IMR-90 (cell line): ENCODE measurements around the gene PPM1G. TPM values are rescaled to one million over a fixed set of nuclear protein-coding genes. Genes with fewer than 3 reads are reported as not detected.
"Not testable (repeated sequence)": the region's sequence is repeated elsewhere in the genome, so short reads cannot be mapped to it uniquely, and the experiment has no call there.

ENCODE experiments used
- ATAC-seq: fragments of 200-7000 bp; cut with Tn5 transposase; 2 replicates; pipeline ENCODE4 v1.9.1; 2020; ENCODE audit warnings: low read depth, mild to moderate bottlenecking, moderate library complexity
- BruUV-seq: library from RNA; stranded (reverse); fragments of 400-500 nt; replicated peaks from 2 replicates; lab custom pipeline; 2021; lab: Mats Ljungman, UMichigan
- CTCF ChIA-PET: fragments of 300-600 bp; formaldehyde crosslinking; extraction: SDS; loops from one replicate; lab custom pipeline; 2021; ENCODE audit warnings: antibody characterized with exemption; lab: Yijun Ruan, JAX
- POLR2A ChIA-PET: fragments of 300-600 bp; sonication (Branson Sonifier 250); formaldehyde crosslinking; loops from one replicate; lab custom pipeline; 2022; ENCODE audit warnings: antibody characterized with exemption; ENCODE audit not compliant: unreplicated experiment; lab: Charles Lee
- DNase-seq: peaks from one replicate; pipeline ENCODE4 v3.0.0; 2013
- H2AFZ ChIP-seq: replicated peaks from 2 replicates; pipeline ENCODE3; 2013; ENCODE audit warnings: low read length, mild to moderate bottlenecking; ENCODE audit not compliant: poor library complexity
- H2AK5ac ChIP-seq: 2 replicates; pipeline ENCODE4 v1.6.1; 2013; ENCODE audit warnings: low read depth, low read length, inconsistent platforms
- H2AK9ac ChIP-seq: replicated peaks from 2 replicates; pipeline ENCODE3; 2013; ENCODE audit warnings: mild to moderate bottlenecking, low read depth, low read length, moderate library complexity; ENCODE audit not compliant: poor library complexity
- H2BK120ac ChIP-seq: 2 replicates; pipeline ENCODE4 v1.6.1; 2013; ENCODE audit warnings: low read depth, low read length, inconsistent platforms
- H2BK15ac ChIP-seq: 3 replicates; pipeline ENCODE4 v1.6.1; 2013; ENCODE audit warnings: low read depth, low read length, inconsistent platforms
- H2BK20ac ChIP-seq: 2 replicates; pipeline ENCODE4 v1.6.1; 2013; ENCODE audit warnings: low read depth, mild to moderate bottlenecking, inconsistent platforms, low read length, moderate library complexity
- H2BK5ac ChIP-seq: 2 replicates; pipeline ENCODE4 v1.6.1; 2013; ENCODE audit warnings: mild to moderate bottlenecking, low read depth, low read length, inconsistent platforms; ENCODE audit not compliant: poor library complexity, severe bottlenecking
- H3K14ac ChIP-seq: replicated peaks from 2 replicates; pipeline ENCODE4 v1.6.1; 2013; ENCODE audit warnings: low read depth, low read length, inconsistent platforms
- H3K18ac ChIP-seq: 2 replicates; pipeline ENCODE4 v1.6.1; 2013; ENCODE audit warnings: low read depth, low read length, control low read depth
- H3K23ac ChIP-seq: 2 replicates; pipeline ENCODE4 v1.6.1; 2013; ENCODE audit warnings: low read depth, low read length, inconsistent platforms
- H3K27ac ChIP-seq: 2 replicates; pipeline ENCODE4 v1.5.1; 2013; ENCODE audit warnings: mild to moderate bottlenecking, control low read depth, low read length; ENCODE audit not compliant: insufficient read depth
- H3K27me3 ChIP-seq: 2 replicates; pipeline ENCODE4 v1.6.1; 2013; ENCODE audit warnings: low read length; ENCODE audit not compliant: control insufficient read depth, insufficient read depth
- H3K36me3 ChIP-seq: 2 replicates; pipeline ENCODE4 v1.6.1; 2013; ENCODE audit warnings: low read length, mixed read lengths; ENCODE audit not compliant: control insufficient read depth, insufficient read depth
- H3K4ac ChIP-seq: 2 replicates; pipeline ENCODE4 v1.6.1; 2013; ENCODE audit warnings: low read depth, low read length, inconsistent platforms
- H3K4me1 ChIP-seq: 2 replicates; pipeline ENCODE4 v1.6.1; 2013; ENCODE audit warnings: low read length, mixed read lengths; ENCODE audit not compliant: control insufficient read depth, insufficient read depth
- H3K4me2 ChIP-seq: 2 replicates; pipeline ENCODE4 v1.6.1; 2013; ENCODE audit warnings: low read depth, mild to moderate bottlenecking, control low read depth, low read length, moderate library complexity
- H3K4me3 ChIP-seq: 2 replicates; pipeline ENCODE4 v1.5.1; 2013; ENCODE audit warnings: low read depth, mild to moderate bottlenecking, control low read depth, low read length, moderate library complexity; ENCODE audit not compliant: insufficient read depth
- H3K56ac ChIP-seq: 2 replicates; pipeline ENCODE4 v1.6.1; 2013; ENCODE audit warnings: low read length, inconsistent platforms; ENCODE audit not compliant: insufficient read depth; ENCODE audit errors: extremely low read depth
- H3K79me1 ChIP-seq, 2 experiments: 2 replicates each; pipeline ENCODE4 v1.6.1; 2013; ENCODE audit warnings: low read length in 2 of 2, inconsistent platforms in 1 of 2, low read depth in 1 of 2
- H3K9ac ChIP-seq: 2 replicates; pipeline ENCODE4 v1.6.1; 2013; ENCODE audit warnings: low read depth, low read length, control low read depth
- H3K9me1 ChIP-seq: 2 replicates; pipeline ENCODE4 v1.6.1; 2013; ENCODE audit warnings: low read length, inconsistent platforms; ENCODE audit not compliant: insufficient read depth
- H3K9me3 ChIP-seq: 2 replicates; pipeline ENCODE4 v1.6.1; 2013; ENCODE audit warnings: low read length; ENCODE audit not compliant: control insufficient read depth, insufficient read depth
- H4K20me1 ChIP-seq: 2 replicates; pipeline ENCODE4 v1.6.1; 2013; ENCODE audit warnings: low read length, inconsistent platforms; ENCODE audit not compliant: insufficient read depth
- H4K5ac ChIP-seq: 2 replicates; pipeline ENCODE4 v1.6.1; 2013; ENCODE audit warnings: mild to moderate bottlenecking, low read depth, low read length, control low read depth
- H4K8ac ChIP-seq, 2 experiments: 2 replicates each; pipeline ENCODE4 v1.6.1; 2013; ENCODE audit warnings: low read depth in 2 of 2, low read length in 2 of 2, control low read depth in 1 of 2, inconsistent platforms in 1 of 2
- H4K91ac ChIP-seq: 2 replicates; pipeline ENCODE4 v1.6.1; 2013; ENCODE audit warnings: low read depth, low read length, inconsistent platforms; ENCODE audit not compliant: insufficient read depth
- MAZ ChIP-seq: IDR thresholded peaks from 2 replicates; pipeline ENCODE4 v1.6.1; 2012; ENCODE audit warnings: low read depth, mild to moderate bottlenecking, low read length, improper control_type of control experiment, moderate library complexity, borderline replicate concordance
- USF2 ChIP-seq: fragments of 150-350 bp; IDR thresholded peaks from 2 replicates; pipeline ENCODE4 v1.6.1; 2017; ENCODE audit warnings: mild to moderate bottlenecking, antibody characterized with exemption, low read length, low read depth
- WGBS, 2 experiments: methylation state at CpG; one replicate each; pipeline versions ENCODE4 v1.1.5 to v1.1.7; 2013; ENCODE audit warnings: missing lambda C conversion rate in 2 of 2; ENCODE audit not compliant: insufficient read length in 1 of 2; ENCODE audit errors: extremely low coverage in 2 of 2; 5-methylcytosine and 5-hydroxymethylcytosine counted together
- dilution Hi-C: fragments of 300-500 bp; cut with HindIII; formaldehyde crosslinking; loops from one replicate; pipeline ENCODE4 v1.14.3; 2018; ENCODE audit warnings: low sequenced_read_pairs; ENCODE audit not compliant: unreplicated experiment
- in situ Hi-C: fragments of 300-500 bp; cut with MboI; formaldehyde crosslinking; loops from 3 replicates; pipeline ENCODE4 v1.14.3; 2019; ENCODE audit warnings: low sequenced_read_pairs, inconsistent platforms, mixed read lengths
- intact Hi-C: fragments of 100-400 bp; cut with micrococcal nuclease; formaldehyde crosslinking; loops from 2 replicates; pipeline ENCODE4 v1.10.0; 2022
- polyA plus RNA-seq, 3 experiments: library from polyadenylated mRNA; depleted of rRNA; stranded (reverse); fragments of >200 nt; gene quantifications; 2 replicates each; pipeline ENCODE4 v1.2.3, GENCODE V29; 2012; ENCODE audit warnings: low replicate concordance in 1 of 3
- total RNA-seq: library from RNA; depleted of rRNA; stranded (reverse); fragments of >200 nt; gene quantifications from 2 replicates; pipeline ENCODE4 v1.2.3, GENCODE V29; 2012

PPM1G gene
- total and polyA plus RNA-seq, 2 of the 4 experiments (the other 2 are of a cell fraction): 57.6 to 95.9 TPM

GRCh38 chr2:27427863-27428212, 18.4 kb upstream of the PPM1G start:
- Histone ChIP-seq H3K18ac (peak overlapping the region; percentile 46), H4K20me1 (peaks cover 36% of the 10 kb centered on the region), H4K5ac (peak overlapping the region; percentile 79), H3K36me3 (no peaks in the 10 kb centered on the region), H3K4me2 (peak overlapping the region; percentile 68), H2BK120ac (peak overlapping the region; percentile 75; the same call in 1 of the 2 replicates), H3K27ac (peak overlapping the region; percentile 94), H3K79me1 (peaks cover 0 to 31% of the 10 kb centered on the region in 2 experiments; a peak in 2 of 4 replicates), H2AK9ac (no peak overlapping the region), H3K4me3 (peak overlapping the region; percentile 81), H3K27me3 (no peaks in the 10 kb centered on the region), H2BK20ac (no peak overlapping the region), H2AFZ (peak overlapping the region; percentile 94), H3K23ac (peak overlapping the region; percentile 87; the same call in 1 of the 2 replicates), H2BK5ac (peak overlapping the region; percentile 81), H3K56ac (peak overlapping the region; percentile 53; the same call in 1 of the 2 replicates), H3K9me1 (0 out of 2 replicates have a peak, but pooled peaks cover 3% of the 10 kb centered on the region), H3K4me1 (peaks cover 8% of the 10 kb centered on the region), H3K14ac (peak overlapping the region; percentile 92), H3K9me3 (no peaks in the 10 kb centered on the region), H3K4ac (peak overlapping the region; percentile 81; the same call in 1 of the 2 replicates), H3K9ac (peak overlapping the region; percentile 94), H2AK5ac (no peak overlapping the region), H4K91ac (no peak overlapping the region), H4K8ac (peak overlapping the region; percentile 66 to 92), H2BK15ac (no peak overlapping the region)
- DNase-seq (no peak), ATAC-seq (no peak)
- in situ Hi-C loops: no loop called here
- CTCF ChIA-PET: no interaction called here
- POLR2A ChIA-PET: interaction anchor here (0.6 to 1.1 kb wide), 2 partner anchors 18 to 351 kb away, joined by 3 read pairs; partner anchors contain the start of gene PPM1G
- dilution Hi-C loops: no loop called here
- intact Hi-C loops: loop anchor here (1.0 kb wide), 1 partner anchor 19 kb away; the partner anchor contains the start of gene PPM1G
- 60 to 100% methylated on average over 1 to 2 of the region's 7 CpGs for WGBS, 2 experiments
- BruUV-seq: no TSS peak
- TF ChIP-seq USF2: no peak
- no peak for TF ChIP-seq MAZ

DNA sequence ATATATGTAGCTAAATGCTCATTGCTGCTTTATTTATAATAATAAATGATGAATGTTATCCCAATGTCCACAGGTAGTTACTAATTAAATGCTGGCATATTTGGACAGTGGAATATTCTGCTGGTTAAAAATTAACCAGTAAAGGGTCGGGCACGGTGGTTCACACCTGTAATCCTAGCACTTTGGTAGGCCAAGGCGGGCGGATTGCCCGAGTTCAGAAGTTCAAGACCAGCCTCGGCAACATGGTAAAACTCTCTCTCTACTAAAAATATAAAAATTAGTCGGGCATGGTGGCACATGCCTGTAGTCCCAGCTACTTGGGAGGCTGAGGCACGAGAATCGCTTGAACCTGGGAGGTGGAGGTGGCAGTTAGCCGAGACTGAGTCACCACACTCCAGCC, 15.6 kb upstream of the PPM1G start:
- DNase-seq, H4K91ac ChIP-seq, H2AK9ac ChIP-seq, H4K5ac ChIP-seq, H3K4ac ChIP-seq, H3K4me1 ChIP-seq, H2BK15ac ChIP-seq, H2BK20ac ChIP-seq, H3K56ac ChIP-seq, H2AFZ ChIP-seq, intact Hi-C loops, CTCF ChIA-PET, H3K4me2 ChIP-seq, H2BK120ac ChIP-seq, H3K36me3 ChIP-seq, H2AK5ac ChIP-seq, H2BK5ac ChIP-seq, BruUV-seq, H3K9me3 ChIP-seq, H3K18ac ChIP-seq, H3K23ac ChIP-seq, POLR2A ChIA-PET, H3K14ac ChIP-seq, H4K8ac ChIP-seq, H3K9ac ChIP-seq, H3K9me1 ChIP-seq, H3K4me3 ChIP-seq, in situ Hi-C loops, H3K27ac ChIP-seq, H3K27me3 ChIP-seq, ATAC-seq, dilution Hi-C loops: not testable (repeated sequence)
- Histone ChIP-seq H4K20me1 (peaks cover 10% of the 10 kb centered on the region), H3K79me1 (peaks cover 0 to 10% of the 10 kb centered on the region in 2 experiments; a peak in 2 of 4 replicates)
- 88% methylated on average over 4 of the region's 10 CpGs; no CpG with 5 or more reads in 1 of the 2 experiments for WGBS, 2 experiments
